HCT116 (cell line): ENCODE results near the gene ZNF473. TPM values are rescaled to one million over a fixed set of nuclear protein-coding genes. Genes with fewer than 3 reads are reported as not detected.

Experiments
- ATAC-seq: fragments of 200-7000 bp; cut with Tn5 transposase; 2 replicates; pipeline ENCODE4 v1.9.1; 2020; ENCODE audit warnings: mild to moderate bottlenecking, moderate library complexity
- BruUV-seq: library from RNA; stranded (reverse); fragments of 400-500 nt; replicated peaks from 2 replicates; lab custom pipeline; 2021; lab: Mats Ljungman, UMichigan
- CTCF ChIA-PET: fragments of 300-600 bp; sonication (Branson Sonifier 250); formaldehyde crosslinking; loops from one replicate; lab custom pipeline; 2021; ENCODE audit warnings: antibody characterized with exemption; lab: Charles Lee
- POLR2A ChIA-PET: fragments of 300-600, 350-600 bp; sonication (Branson Sonifier 250); formaldehyde crosslinking; loops from one replicate; lab custom pipeline; 2021; ENCODE audit warnings: antibody characterized with exemption; lab: Charles Lee
- RAD21 ChIA-PET, 2 experiments: fragments of 300-600 bp; sonication (Branson Sonifier 250); formaldehyde crosslinking; loops; one replicate each; lab custom pipeline; 2023; ENCODE audit warnings: low total read pairs in 2 of 2; ENCODE audit not compliant: uncharacterized antibody in 2 of 2, unreplicated experiment in 2 of 2, low non-redundant PET in 1 of 2; lab: Charles Lee
- DNase-seq: peaks from one replicate; pipeline ENCODE4 v3.0.0-alpha.2; 2010; ENCODE audit warnings: low read depth, low spot score
- H2AFZ ChIP-seq: fragments of 200-600 bp; shearing (Covaris generic), sonication (generic); 2 replicates; pipeline ENCODE4 v1.6.1; 2017; ENCODE audit warnings: low read depth, mixed run types, mixed read lengths, antibody characterized with exemption, low read length; ENCODE audit not compliant: poor library complexity, severe bottlenecking
- H3K27ac ChIP-seq: 2 replicates; pipeline ENCODE4 v1.5.1; 2012; ENCODE audit warnings: low read depth, low read length
- H3K27me3 ChIP-seq: fragments of 200-600 bp; sonication (generic); 2 replicates; pipeline ENCODE4 v1.6.1; 2016; ENCODE audit warnings: mixed run types, low read length, mixed read lengths; ENCODE audit not compliant: insufficient read depth
- H3K36me3 ChIP-seq, 2 experiments: fragments of 200-500 bp in 1 of 2; fragments of 200-600 bp in 1 of 2; sonication (Bioruptor generic) in 1 of 2; sonication (generic) in 1 of 2; 2 replicates each; pipeline versions ENCODE4 v1.5.1 to v1.6.1; 2014 to 2016; ENCODE audit warnings: low read length in 2 of 2, inconsistent platforms in 1 of 2, mixed read lengths in 1 of 2, mixed run types in 1 of 2; ENCODE audit not compliant: insufficient read depth in 2 of 2, control insufficient read depth in 1 of 2
- H3K4me1 ChIP-seq, 2 experiments: fragments of 200-600 bp in 1 of 2; sonication (generic) in 1 of 2; 2 replicates each; pipeline versions ENCODE4 v1.5.1 to v1.6.1; 2012 to 2017; ENCODE audit warnings: low read length in 2 of 2, inconsistent platforms in 1 of 2, mild to moderate bottlenecking in 1 of 2, mixed read lengths in 1 of 2, mixed run types in 1 of 2, moderate library complexity in 1 of 2; ENCODE audit not compliant: insufficient read depth in 2 of 2, control insufficient read depth in 1 of 2
- H3K4me2 ChIP-seq: fragments of 200-600 bp; sonication (generic); 2 replicates; pipeline ENCODE4 v1.6.1; 2017; ENCODE audit warnings: mixed run types, low read length, mixed read lengths
- H3K4me3 ChIP-seq, 2 experiments: fragments of 200-600 bp in 1 of 2; sonication (generic) in 1 of 2; replicated peaks in 1 of 2; 2 replicates each; pipeline ENCODE4 v1.5.1; 2011 to 2016; ENCODE audit warnings: low read length in 2 of 2, control low read depth in 1 of 2, low read depth in 1 of 2, mild to moderate bottlenecking in 1 of 2, mixed read lengths in 1 of 2, mixed run types in 1 of 2
- H3K79me2 ChIP-seq: fragments of 200-600 bp; sonication (generic); 2 replicates; pipeline ENCODE4 v1.6.1; 2017; ENCODE audit warnings: mild to moderate bottlenecking, mixed run types, low read length, moderate library complexity, mixed read lengths; ENCODE audit not compliant: insufficient read depth
- H3K9ac ChIP-seq: fragments of 200-600 bp; sonication (generic); 2 replicates; pipeline ENCODE4 v1.6.1; 2016; ENCODE audit warnings: low read length, mixed read lengths
- H3K9me2 ChIP-seq: fragments of 200-600 bp; sonication (generic), shearing (Covaris generic); 2 replicates; pipeline ENCODE4 v1.6.1; 2017; ENCODE audit warnings: mixed run types, mild to moderate bottlenecking, moderate library complexity; ENCODE audit not compliant: insufficient read depth
- H3K9me3 ChIP-seq, 2 experiments: fragments of 200-500 bp in 1 of 2; fragments of 200-600 bp in 1 of 2; sonication (Bioruptor generic) in 1 of 2; sonication (generic) in 1 of 2; 2 replicates each; pipeline ENCODE4 v1.6.1; 2014 to 2017; ENCODE audit warnings: low read length in 2 of 2, mixed read lengths in 2 of 2, inconsistent platforms in 1 of 2, low read depth in 1 of 2, mild to moderate bottlenecking in 1 of 2, mixed run types in 1 of 2, moderate library complexity in 1 of 2; ENCODE audit not compliant: control insufficient read depth in 1 of 2, insufficient read depth in 1 of 2
- H4K20me1 ChIP-seq: fragments of 200-600 bp; sonication (generic), shearing (Covaris generic); 2 replicates; pipeline ENCODE4 v1.6.1; 2017; ENCODE audit warnings: mixed run types, mild to moderate bottlenecking, moderate library complexity; ENCODE audit not compliant: insufficient read depth
- CEBPB ChIP-seq: IDR thresholded peaks from 2 replicates; pipeline ENCODE4 v1.6.1; 2012; ENCODE audit warnings: low read depth
- EGR1 ChIP-seq: IDR thresholded peaks from 2 replicates; pipeline ENCODE4 v1.6.1; 2012; ENCODE audit warnings: low read depth
- EZH2 ChIP-seq: fragments of 200-600 bp; sonication (generic); IDR thresholded peaks from 2 replicates; pipeline ENCODE4 v1.6.1; 2017; ENCODE audit warnings: antibody characterized with exemption, mixed run types
- EZH2phosphoT487 ChIP-seq: fragments of 200-600 bp; IDR thresholded peaks from 2 replicates; pipeline ENCODE4 v1.6.1; 2018; ENCODE audit warnings: antibody characterized with exemption, borderline replicate concordance
- FOSL1 ChIP-seq: IDR thresholded peaks from 2 replicates; pipeline ENCODE4 v1.6.1; 2012; ENCODE audit warnings: low read depth
- JUND ChIP-seq: IDR thresholded peaks from 2 replicates; pipeline ENCODE4 v1.6.1; 2012
- SP1 ChIP-seq: IDR thresholded peaks from 2 replicates; pipeline ENCODE4 v1.6.1; 2012; ENCODE audit warnings: low read depth
- SRF ChIP-seq: IDR thresholded peaks from 2 replicates; pipeline ENCODE4 v1.6.1; 2012; ENCODE audit warnings: low read depth
- ZNF274 ChIP-seq: fragments of 200-500 bp; sonication (Bioruptor generic); IDR thresholded peaks from 2 replicates; pipeline ENCODE4 v1.6.1; 2014; ENCODE audit warnings: mild to moderate bottlenecking, low read depth, low read length, inconsistent platforms
- intact Hi-C: fragments of 100-400 bp; cut with micrococcal nuclease; formaldehyde crosslinking; loops from 2 replicates; pipeline ENCODE4 v1.10.0; 2022
- total RNA-seq: library from RNA; stranded (reverse); gene quantifications from one replicate; pipeline ENCODE4 v1.2.1, GENCODE V29; 2021; ENCODE audit not compliant: unreplicated experiment
- TF ChIP-seq, protein P1 (sequence below): IDR thresholded peaks from 2 replicates; pipeline ENCODE4 v1.6.1; 2012
- TF ChIP-seq, protein P2 (sequence below), 3 experiments: fragments of 200-600 bp in 1 of 3; sonication (generic) in 1 of 3; IDR thresholded peaks in 2 of 3; conservative IDR thresholded peaks in 1 of 3; 2 replicates each; pipeline ENCODE4 v1.5.1; 2012 to 2017; ENCODE audit warnings: low read depth in 2 of 3, low read length in 2 of 3, antibody characterized with exemption in 1 of 3, borderline replicate concordance in 1 of 3, control low read depth in 1 of 3, mild to moderate bottlenecking in 1 of 3, mixed read lengths in 1 of 3, mixed run types in 1 of 3, moderate library complexity in 1 of 3; ENCODE audit not compliant: insufficient read depth in 1 of 3

The ZNF473 gene
- total RNA-seq, 1 experiment from 2014 or later, result 19.8 TPM

- no peaks in the 10 kb centered on the region for H3K9me2 ChIP-seq
- no peak overlapping the region for H3K27ac ChIP-seq
- H2AFZ ChIP-seq, result no peak overlapping the region
- no peaks in the 10 kb centered on the region for H4K20me1 ChIP-seq
- no peaks in the 10 kb centered on the region for H3K9me3 ChIP-seq
- TF ChIP-seq SRF, result no peak
- TF ChIP-seq EZH2, result no peak
- no peak for TF ChIP-seq JUND
- no peak for TF ChIP-seq SP1
- no peak for TF ChIP-seq EGR1
- TF ChIP-seq CEBPB, result no peak
- TF ChIP-seq ZNF274, result no peak
- no peak for TF ChIP-seq FOSL1
- TF ChIP-seq, protein P1, sequence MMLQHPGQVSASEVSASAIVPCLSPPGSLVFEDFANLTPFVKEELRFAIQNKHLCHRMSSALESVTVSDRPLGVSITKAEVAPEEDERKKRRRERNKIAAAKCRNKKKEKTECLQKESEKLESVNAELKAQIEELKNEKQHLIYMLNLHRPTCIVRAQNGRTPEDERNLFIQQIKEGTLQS, result no peak
- no peak for TF ChIP-seq EZH2phosphoT487
- TF ChIP-seq, protein P2, sequence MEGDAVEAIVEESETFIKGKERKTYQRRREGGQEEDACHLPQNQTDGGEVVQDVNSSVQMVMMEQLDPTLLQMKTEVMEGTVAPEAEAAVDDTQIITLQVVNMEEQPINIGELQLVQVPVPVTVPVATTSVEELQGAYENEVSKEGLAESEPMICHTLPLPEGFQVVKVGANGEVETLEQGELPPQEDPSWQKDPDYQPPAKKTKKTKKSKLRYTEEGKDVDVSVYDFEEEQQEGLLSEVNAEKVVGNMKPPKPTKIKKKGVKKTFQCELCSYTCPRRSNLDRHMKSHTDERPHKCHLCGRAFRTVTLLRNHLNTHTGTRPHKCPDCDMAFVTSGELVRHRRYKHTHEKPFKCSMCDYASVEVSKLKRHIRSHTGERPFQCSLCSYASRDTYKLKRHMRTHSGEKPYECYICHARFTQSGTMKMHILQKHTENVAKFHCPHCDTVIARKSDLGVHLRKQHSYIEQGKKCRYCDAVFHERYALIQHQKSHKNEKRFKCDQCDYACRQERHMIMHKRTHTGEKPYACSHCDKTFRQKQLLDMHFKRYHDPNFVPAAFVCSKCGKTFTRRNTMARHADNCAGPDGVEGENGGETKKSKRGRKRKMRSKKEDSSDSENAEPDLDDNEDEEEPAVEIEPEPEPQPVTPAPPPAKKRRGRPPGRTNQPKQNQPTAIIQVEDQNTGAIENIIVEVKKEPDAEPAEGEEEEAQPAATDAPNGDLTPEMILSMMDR (IDR thresholded peaks at IDR 0.05 in 2 of 3, conservative IDR thresholded peaks at IDR 0.05 in 1 of 3; ENCODE audit: borderline replicate concordance in 1 of 3, insufficient read depth in 1 of 3, low read depth in 2 of 3, low read length in 2 of 3), result no peak
- CTCF ChIA-PET, result no interaction called here
- intact Hi-C loops, result no loop called here
- H3K36me3 ChIP-seq, result peaks cover 5 to 7% of the 10 kb centered on the region in 2 experiments; a peak in 2 of 4 replicates
- no peak overlapping the region for H3K4me2 ChIP-seq
- no peak for DNase-seq
- H3K27me3 ChIP-seq, result no peaks in the 10 kb centered on the region
- no TSS peak for BruUV-seq
- no peak for ATAC-seq
- H3K4me1 ChIP-seq, result no peaks in the 10 kb centered on the region
- RAD21 ChIA-PET, result no interaction called here
- H3K79me2 ChIP-seq, result no peaks in the 10 kb centered on the region
- POLR2A ChIA-PET, result no interaction called here
- H3K9ac ChIP-seq, result no peak overlapping the region
- no peak overlapping the region for H3K4me3 ChIP-seq
These were observed 37.4 kb upstream of the ZNF473 start for GRCh38 chr19:49988433-49988832.
